Erythroblast (primary cell): ENCODE data around the gene SNRPD3.

Source experiments
- GATA1 ChIP-seq: IDR thresholded peaks from 2 replicates; pipeline ENCODE4 v1.6.1; 2011; ENCODE audit warnings: low read depth, mild to moderate bottlenecking, control low read depth, low read length, moderate library complexity
- POLR2A ChIP-seq: IDR thresholded peaks from 2 replicates; pipeline ENCODE4 v1.6.1; 2011; ENCODE audit warnings: mild to moderate bottlenecking, low read length

- TF ChIP-seq POLR2A (no peak), GATA1 (no peak)
These were observed 38.4 kb upstream of the SNRPD3 start for GRCh38 chr22:24517446-24517845.
